Activated T-helper 2 cell treated with anti-CD3 and anti-CD28 coated beads, Interferon-gamma antibody, Interleukin-2, Interleukin-4, amounts not matched to agents 10 μg/mL and 5 μg/mL and 100 μg/mL, durations not matched to agents 14 hours and 24 hours and 36 hours (primary cell): ENCODE measurements around the gene SULT2A1. TPM values are rescaled to one million over a fixed set of nuclear protein-coding genes. Genes with fewer than 3 reads are reported as not detected.
"Not testable (repeated sequence)": the region's sequence is repeated elsewhere in the genome, so short reads cannot be mapped to it uniquely, and the experiment has no call there.

ENCODE experiments used
- DNase-seq: peaks from one replicate; pipeline ENCODE4 v3.0.0; 2021; ENCODE audit warnings: low spot score
- H3K27ac Mint-ChIP-seq: one replicate; pipeline ENCODE4 v1.8.0; 2021; ENCODE audit warnings: mixed read lengths
- H3K27me3 Mint-ChIP-seq: one replicate; pipeline ENCODE4 v1.8.0; 2021; ENCODE audit warnings: low read depth, mixed read lengths
- H3K36me3 Mint-ChIP-seq: one replicate; pipeline ENCODE4 v1.8.0; 2021; ENCODE audit warnings: low read depth, mixed read lengths
- H3K4me1 Mint-ChIP-seq: one replicate; pipeline ENCODE4 v1.8.0; 2021; ENCODE audit warnings: low read depth, mixed read lengths
- H3K4me3 Mint-ChIP-seq: one replicate; pipeline ENCODE4 v1.8.0; 2021; ENCODE audit warnings: low read depth, mild to moderate bottlenecking, moderate library complexity, mixed read lengths
- H3K9me3 Mint-ChIP-seq: one replicate; pipeline ENCODE4 v1.8.0; 2021; ENCODE audit warnings: mixed read lengths
- intact Hi-C: fragments of 100-400 bp; cut with micrococcal nuclease; formaldehyde crosslinking; loops from one replicate; pipeline ENCODE4 v1.15.1; 2023
- total RNA-seq: library from RNA; stranded (reverse); gene quantifications from 2 replicates; pipeline ENCODE4 v1.2.3, GENCODE V29; 2022

Gene SULT2A1
- total RNA-seq, 1 donor from 2014 or later, result not detected

- Mint-ChIP-seq H3K9me3 (peaks cover 5% of the 10 kb centered on the region), H3K4me3 (no peak overlapping the region), H3K27ac (no peak overlapping the region), H3K27me3 (no peaks in the 10 kb centered on the region), H3K4me1 (no peaks in the 10 kb centered on the region), H3K36me3 (no peaks in the 10 kb centered on the region)
- DNase-seq, result no peak
- intact Hi-C loops, result no loop called here
Observed at GRCh38 chr19:47890865-47891621, 4.9 kb upstream of the SULT2A1 start.

GRCh38 chr19:47885067-47885463 is 1.1 kb downstream of the SULT2A1 start:
- no peak for DNase-seq
- no peaks in the 10 kb centered on the region for H3K36me3 Mint-ChIP-seq
- H3K27ac Mint-ChIP-seq, result no peak overlapping the region
- peaks cover 5% of the 10 kb centered on the region for H3K27me3 Mint-ChIP-seq
- no peaks in the 10 kb centered on the region for H3K4me1 Mint-ChIP-seq
- H3K9me3 Mint-ChIP-seq, result no peaks in the 10 kb centered on the region
- intact Hi-C loops, result no loop called here
- no peak overlapping the region for H3K4me3 Mint-ChIP-seq

GRCh38 chr19:47882890-47883289 is 3.2 kb downstream of the SULT2A1 start:
- peaks cover 5% of the 10 kb centered on the region for H3K27me3 Mint-ChIP-seq
- no peaks in the 10 kb centered on the region for H3K4me1 Mint-ChIP-seq
- intact Hi-C loops, result no loop called here
- peaks cover 4% of the 10 kb centered on the region for H3K9me3 Mint-ChIP-seq
- no peak for DNase-seq
- no peaks in the 10 kb centered on the region for H3K36me3 Mint-ChIP-seq
- H3K4me3 Mint-ChIP-seq, result no peak overlapping the region
- H3K27ac Mint-ChIP-seq, result no peak overlapping the region

- no peak for DNase-seq
- intact Hi-C loops, result no loop called here
- no peak overlapping the region for H3K4me3 Mint-ChIP-seq
- H3K27ac Mint-ChIP-seq, result no peak overlapping the region
- H3K4me1 Mint-ChIP-seq, result no peaks in the 10 kb centered on the region
- H3K9me3 Mint-ChIP-seq, result peaks cover 4% of the 10 kb centered on the region
- no peaks in the 10 kb centered on the region for H3K36me3 Mint-ChIP-seq
- H3K27me3 Mint-ChIP-seq, result peaks cover 5% of the 10 kb centered on the region
Observed at GRCh38 chr19:47881757-47882156, 4.4 kb downstream of the SULT2A1 start.

GRCh38 chr19:47879385-47879784 is 6.7 kb downstream of the SULT2A1 start:
- DNase-seq, H3K27ac Mint-ChIP-seq, H3K4me3 Mint-ChIP-seq, H3K4me1 Mint-ChIP-seq, intact Hi-C loops, H3K27me3 Mint-ChIP-seq, H3K36me3 Mint-ChIP-seq, H3K9me3 Mint-ChIP-seq: not testable (repeated sequence)

GRCh38 chr19:47878906-47879305 is 7.2 kb downstream of the SULT2A1 start:
- no peaks in the 10 kb centered on the region for H3K36me3 Mint-ChIP-seq
- no peaks in the 10 kb centered on the region for H3K27me3 Mint-ChIP-seq
- H3K4me3 Mint-ChIP-seq, result no peak overlapping the region
- peaks cover 4% of the 10 kb centered on the region for H3K9me3 Mint-ChIP-seq
- intact Hi-C loops, result no loop called here
- no peak overlapping the region for H3K27ac Mint-ChIP-seq
- no peaks in the 10 kb centered on the region for H3K4me1 Mint-ChIP-seq
- DNase-seq, result no peak

- Mint-ChIP-seq H3K36me3 (no peaks in the 10 kb centered on the region), H3K27ac (no peak overlapping the region), H3K9me3 (no peaks in the 10 kb centered on the region), H3K4me3 (no peak overlapping the region), H3K4me1 (no peaks in the 10 kb centered on the region), H3K27me3 (no peaks in the 10 kb centered on the region)
- intact Hi-C loops, result no loop called here
- no peak for DNase-seq
Observed at GRCh38 chr19:47865166-47865565, 20.9 kb downstream of the SULT2A1 start.

- no peaks in the 10 kb centered on the region for H3K27me3 Mint-ChIP-seq
- no peak overlapping the region for H3K4me3 Mint-ChIP-seq
- no peaks in the 10 kb centered on the region for H3K36me3 Mint-ChIP-seq
- intact Hi-C loops, result loop anchor here (5.0 kb wide), 1 partner anchor 51 kb away; no protein-coding TSS in a partner anchor
- H3K27ac Mint-ChIP-seq, result no peak overlapping the region
- H3K9me3 Mint-ChIP-seq, result no peaks in the 10 kb centered on the region
- DNase-seq, result peak; percentile 69
- H3K4me1 Mint-ChIP-seq, result no peaks in the 10 kb centered on the region
Observed at GRCh38 chr19:47863514-47863936, 22.6 kb downstream of the SULT2A1 start.

- Mint-ChIP-seq H3K4me1 (no peaks in the 10 kb centered on the region), H3K9me3 (no peaks in the 10 kb centered on the region), H3K27ac (no peak overlapping the region), H3K36me3 (no peaks in the 10 kb centered on the region), H3K27me3 (no peaks in the 10 kb centered on the region), H3K4me3 (no peak overlapping the region)
- DNase-seq, result no peak
- intact Hi-C loops, result loop anchor here (5.0 kb wide), 1 partner anchor 49 kb away; no protein-coding TSS in a partner anchor
Observed at GRCh38 chr19:47861630-47862029, 24.5 kb downstream of the SULT2A1 start.

GRCh38 chr19:47860602-47861297 is 25.4 kb downstream of the SULT2A1 start:
- no peaks in the 10 kb centered on the region for H3K9me3 Mint-ChIP-seq
- no peak overlapping the region for H3K4me3 Mint-ChIP-seq
- no peak for DNase-seq
- H3K27ac Mint-ChIP-seq, result no peak overlapping the region
- no peaks in the 10 kb centered on the region for H3K36me3 Mint-ChIP-seq
- no peaks in the 10 kb centered on the region for H3K4me1 Mint-ChIP-seq
- intact Hi-C loops, result loop anchor here (5.0 kb wide), 1 partner anchor 48 kb away; no protein-coding TSS in a partner anchor
- no peaks in the 10 kb centered on the region for H3K27me3 Mint-ChIP-seq

GRCh38 chr19:47859838-47860237 is 26.3 kb downstream of the SULT2A1 start:
- H3K4me3 Mint-ChIP-seq, result not testable (repeated sequence)
- intact Hi-C loops, result loop anchor here (5.0 kb wide), 1 partner anchor 48 kb away; no protein-coding TSS in a partner anchor

GRCh38 chr19:47858646-47859285 is 27.3 kb downstream of the SULT2A1 start, which contains the start of gene TPRX2:
Gene TPRX2, plus strand, starts transcription at chr19:47859235. Its CDS starts 12 bp downstream, at chr19:47859247.
- intact Hi-C loops, H3K27me3 Mint-ChIP-seq, H3K36me3 Mint-ChIP-seq, H3K4me1 Mint-ChIP-seq, H3K4me3 Mint-ChIP-seq, H3K27ac Mint-ChIP-seq, H3K9me3 Mint-ChIP-seq, DNase-seq: not testable (repeated sequence)

More at GRCh38 chr19:47859838-47860237, 26.3 kb downstream of the SULT2A1 start:
- not testable (repeated sequence) for H3K4me1 Mint-ChIP-seq, H3K27me3 Mint-ChIP-seq, H3K36me3 Mint-ChIP-seq, H3K27ac Mint-ChIP-seq, DNase-seq, H3K9me3 Mint-ChIP-seq

GRCh38 chr19:47858231-47858630 is 27.9 kb downstream of the SULT2A1 start:
- H3K27me3 Mint-ChIP-seq, DNase-seq, H3K4me1 Mint-ChIP-seq, H3K36me3 Mint-ChIP-seq, H3K27ac Mint-ChIP-seq, H3K4me3 Mint-ChIP-seq, intact Hi-C loops, H3K9me3 Mint-ChIP-seq: not testable (repeated sequence)
